ENCODE data around the gene RNF146.
"Not testable (repeated sequence)": the region's sequence is repeated elsewhere in the genome, so short reads cannot be mapped to it uniquely, and the experiment has no call there.

RNF146 gene

GRCh38 chr6:127288705-127289104, 22.0 kb downstream of the RNF146 start:
- FAIRE-seq: no peak

- FAIRE-seq: no peak
Measured at GRCh38 chr6:127289934-127290333, 23.3 kb downstream of the RNF146 start.

GRCh38 chr6:127290391-127291265, 24.0 kb downstream of the RNF146 start:
- no peak for FAIRE-seq

- no peak for FAIRE-seq
Measured at GRCh38 chr6:127291495-127291894, 24.8 kb downstream of the RNF146 start.

GRCh38 chr6:127297502-127298070, 30.9 kb downstream of the RNF146 start:
- no peak for FAIRE-seq

- FAIRE-seq: no peak
Measured at GRCh38 chr6:127298475-127298874, 31.8 kb downstream of the RNF146 start.

GRCh38 chr6:127299522-127300240, 33.0 kb downstream of the RNF146 start:
- FAIRE-seq: no peak

GRCh38 chr6:127300411-127300810, 33.7 kb downstream of the RNF146 start:
- no peak for FAIRE-seq

GRCh38 chr6:127301199-127301700, 34.6 kb downstream of the RNF146 start:
- FAIRE-seq: no peak

- FAIRE-seq: peak; percentile 90
Measured at GRCh38 chr6:127302728-127303660, 36.3 kb downstream of the RNF146 start.

- FAIRE-seq: no peak
Measured at GRCh38 chr6:127303917-127304316, 37.3 kb downstream of the RNF146 start.

- FAIRE-seq: no peak
Measured at GRCh38 chr6:127305741-127306140, 39.1 kb downstream of the RNF146 start.

GRCh38 chr6:127317388-127318128, 50.9 kb downstream of the RNF146 start:
- no peak for FAIRE-seq

GRCh38 chr6:127319686-127320085, 53.0 kb downstream of the RNF146 start:
- FAIRE-seq: no peak

- FAIRE-seq: no peak
Measured at GRCh38 chr6:127328043-127328609, 61.5 kb downstream of the RNF146 start.

- FAIRE-seq: not testable (repeated sequence)
Measured at GRCh38 chr6:127331256-127331655, 64.6 kb downstream of the RNF146 start.

GRCh38 chr6:127332383-127332961, 65.8 kb downstream of the RNF146 start:
- FAIRE-seq: no peak

All from colon (tissue), 2 donors.